ENCODE measurements around the gene KIF27. TPM values are rescaled to one million over a fixed set of nuclear protein-coding genes. Genes with fewer than 3 reads are reported as not detected.
"Not testable (repeated sequence)": the region's sequence is repeated elsewhere in the genome, so short reads cannot be mapped to it uniquely, and the experiment has no call there.

The KIF27 gene
- total and polyA plus RNA-seq, 8 donors: 0.80 to 5.3 (median 3.1) TPM

DNA sequence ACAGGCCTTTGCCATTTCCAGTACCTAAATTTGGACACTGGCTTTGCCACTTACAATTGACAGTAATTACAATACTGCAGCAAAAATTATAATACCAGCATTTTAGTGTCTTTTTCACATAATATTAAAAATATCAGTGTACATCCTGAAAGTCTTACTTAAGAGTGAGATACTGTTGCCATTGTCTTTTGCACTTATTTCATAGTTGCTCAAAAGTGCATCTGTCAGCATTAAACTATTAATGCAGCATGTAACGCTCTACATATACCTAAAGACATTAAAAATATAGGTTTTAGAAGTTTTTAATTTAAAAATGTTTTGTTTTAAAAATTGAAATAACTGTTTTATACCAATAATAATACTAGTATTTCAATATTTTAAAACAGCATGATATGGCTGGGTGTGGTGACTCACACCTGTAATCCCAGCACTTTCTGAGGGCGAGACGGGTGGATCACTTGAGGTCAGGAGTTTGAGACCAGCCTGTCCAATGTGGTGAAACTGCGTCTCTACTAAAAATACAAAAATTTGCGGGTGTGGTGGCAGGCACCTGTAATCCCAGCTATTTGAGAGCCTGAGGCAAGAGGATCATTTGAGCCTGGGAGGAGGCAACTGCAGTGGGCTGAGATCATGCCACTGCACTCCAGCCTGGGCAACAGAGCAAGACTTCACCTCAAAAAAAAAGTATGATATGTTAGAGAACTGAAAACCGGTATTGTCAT lies 39.4 kb downstream of the KIF27 start:
- DNase-seq; ATAC-seq; FAIRE-seq; H3K36me3 ChIP-seq; H3K9me3 ChIP-seq; H3K4me1 ChIP-seq; intact Hi-C loops (cut with DNase I); H3K27ac ChIP-seq; H3K27me3 ChIP-seq; H3K4me3 ChIP-seq: not testable (repeated sequence)
- 91 to 94% methylated on average over 6 of the region's 6 CpGs for WGBS, 2 donors

GRCh38 chr9:83875559-83875958 lies 45.7 kb downstream of the KIF27 start:
- H3K4me3 ChIP-seq; FAIRE-seq; H3K9me3 ChIP-seq; DNase-seq; ATAC-seq; H3K36me3 ChIP-seq; H3K27me3 ChIP-seq; intact Hi-C loops (cut with DNase I); H3K4me1 ChIP-seq; H3K27ac ChIP-seq: not testable (repeated sequence)
- WGBS, 2 donors: 89 to 93% methylated on average over 3 of the region's 3 CpGs

GRCh38 chr9:83849895-83850294 lies 71.3 kb downstream of the KIF27 start:
- H3K9me3 ChIP-seq; H3K36me3 ChIP-seq; DNase-seq; FAIRE-seq; ATAC-seq; intact Hi-C loops (cut with DNase I); H3K4me3 ChIP-seq; H3K27ac ChIP-seq; H3K27me3 ChIP-seq; H3K4me1 ChIP-seq: not testable (repeated sequence)
- 89 to 92% methylated on average over 8 of the region's 8 CpGs for WGBS, 2 donors

DNA sequence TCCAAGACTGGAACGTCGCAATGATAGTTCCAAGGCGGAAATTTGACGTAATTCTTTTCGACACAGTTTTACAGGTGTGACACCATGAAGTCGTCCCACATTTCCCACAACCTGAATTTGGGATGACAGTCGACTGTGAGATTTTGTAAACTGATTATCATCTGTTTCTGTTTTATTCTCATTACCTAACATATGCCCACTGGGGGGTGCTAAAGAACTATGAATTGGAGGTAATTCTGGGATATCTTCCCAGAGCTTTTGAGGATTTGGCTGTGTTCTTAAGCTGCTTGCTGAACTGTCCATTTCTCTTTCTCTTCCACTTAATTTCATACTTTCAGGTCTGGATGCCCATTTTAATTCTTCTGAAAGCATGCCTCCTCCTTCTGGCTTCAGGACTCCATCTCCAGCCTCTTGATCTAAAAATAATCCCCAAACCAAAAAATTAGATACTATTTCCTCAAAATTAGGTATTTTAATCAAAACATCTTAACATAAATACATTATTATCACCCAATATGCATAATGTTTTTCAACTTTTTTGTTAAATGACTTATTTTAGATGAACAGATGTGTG lies 84.1 kb downstream of the KIF27 start:
- H3K27ac ChIP-seq; H3K27me3 ChIP-seq; DNase-seq; H3K4me1 ChIP-seq; H3K36me3 ChIP-seq; H3K9me3 ChIP-seq; intact Hi-C loops (cut with DNase I); H3K4me3 ChIP-seq: not testable (repeated sequence)
- ATAC-seq (peak; percentile 43 to 88 (median 85)), FAIRE-seq (peak; percentile 94)
- 51 to 71% methylated on average over 7 of the region's 7 CpGs for WGBS, 2 donors

- H3K4me3 ChIP-seq; H3K4me1 ChIP-seq; intact Hi-C loops (cut with DNase I); H3K9me3 ChIP-seq; DNase-seq; H3K27me3 ChIP-seq; FAIRE-seq; H3K36me3 ChIP-seq; H3K27ac ChIP-seq: not testable (repeated sequence)
- ATAC-seq: peak in 2 of 4 donors; percentile 29 to 48
- WGBS, 2 donors: 66 to 76% methylated on average over 5 of the region's 5 CpGs
These were observed 90.7 kb downstream of the KIF27 start for GRCh38 chr9:83830426-83831071.

- ATAC-seq; H3K4me1 ChIP-seq; FAIRE-seq; H3K9me3 ChIP-seq; intact Hi-C loops (cut with DNase I); H3K27me3 ChIP-seq; H3K27ac ChIP-seq; H3K36me3 ChIP-seq; H3K4me3 ChIP-seq; DNase-seq: not testable (repeated sequence)
- WGBS, 2 donors: 88 to 90% methylated on average over 3 of the region's 3 CpGs
These were observed 96.1 kb downstream of the KIF27 start for GRCh38 chr9:83824986-83825623.

DNA sequence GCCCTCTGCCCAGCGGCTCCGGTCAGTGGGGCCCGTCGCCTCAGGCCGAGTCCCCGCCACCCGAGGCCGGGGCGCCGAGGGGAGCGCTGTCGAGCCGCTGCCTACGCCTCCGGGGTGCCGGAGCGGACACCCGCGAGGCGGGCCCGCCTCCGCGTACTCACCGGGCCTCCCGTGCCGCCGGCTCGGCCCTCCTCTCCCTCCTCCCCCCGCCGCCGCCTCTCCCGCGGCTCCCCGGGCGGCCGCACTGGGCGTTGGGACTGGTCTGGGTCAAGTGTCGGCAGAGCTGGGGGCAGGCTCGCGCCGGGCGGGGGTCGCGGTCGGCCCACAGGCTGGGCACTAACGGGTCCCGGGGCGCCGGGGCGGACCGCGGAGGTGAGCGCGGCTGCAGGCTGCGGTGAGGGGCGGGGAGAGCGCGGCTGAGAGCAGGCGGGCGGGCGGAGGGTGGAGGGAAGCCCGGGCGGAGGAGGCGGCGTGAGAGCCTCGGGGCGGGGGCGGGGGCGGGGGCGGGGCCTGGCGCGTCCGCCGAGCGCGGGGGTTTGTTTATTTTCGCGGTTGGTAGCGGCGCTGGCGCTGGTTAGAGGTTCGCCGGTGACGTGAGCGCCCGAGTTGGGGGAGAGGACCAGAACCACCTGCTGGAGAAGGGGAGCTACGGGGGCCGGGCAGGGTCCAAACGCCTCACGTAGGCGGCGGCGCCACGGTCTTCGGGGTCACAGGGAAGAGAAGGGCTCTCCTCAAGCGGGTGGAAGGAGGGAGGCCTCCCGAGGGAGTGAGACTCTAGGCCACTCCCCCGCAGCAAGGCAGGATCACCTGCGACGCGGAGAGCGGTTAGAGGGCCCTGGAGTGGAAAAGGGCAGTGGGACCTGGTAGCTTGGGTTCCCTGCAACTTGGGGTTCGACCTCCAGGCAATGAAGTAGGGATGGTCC lies 103.6 kb downstream of the KIF27 start, which contains the start of gene GKAP1:
GKAP1 (minus strand) TSS at position 414 of the 923 bp plus-strand sequence. CDS start 11,252 bp downstream, outside the sequence.
- FAIRE-seq: not testable (repeated sequence)
- whole genome bisulfite sequencing, 2 donors: 0% methylated on average over 60 to 103 of the region's 103 CpGs
- H3K27ac ChIP-seq: peak within 1 kb of the TSS; percentile 74 to 91 (median 84)

DNA sequence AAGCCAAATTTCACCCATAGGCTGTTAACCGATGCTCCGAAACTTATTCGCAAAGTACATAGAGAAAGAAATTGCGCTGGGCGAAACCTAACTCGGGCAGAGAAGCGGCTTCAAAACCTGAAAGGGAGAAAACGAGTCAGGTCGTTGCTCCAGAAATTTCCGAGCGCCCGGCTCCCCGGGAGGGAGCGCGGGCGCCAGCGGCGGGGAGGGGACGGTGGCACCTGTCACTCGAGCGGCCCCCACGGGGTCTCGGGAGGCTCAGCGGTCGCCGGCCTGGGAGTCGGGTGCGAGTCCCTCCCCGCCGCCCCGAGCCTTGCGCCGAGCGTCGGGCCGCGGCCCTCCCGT lies 104.2 kb downstream of the KIF27 start:
- H3K9me3 ChIP-seq; H3K27me3 ChIP-seq; intact Hi-C loops (cut with DNase I); H3K4me1 ChIP-seq; ATAC-seq; FAIRE-seq; H3K36me3 ChIP-seq: not testable (repeated sequence)
- 0 to 1% methylated on average over 20 to 38 of the region's 38 CpGs for WGBS, 2 donors
- Histone ChIP-seq H3K27ac (peak overlapping the region; percentile 74 to 91 (median 84)), H3K4me3 (peak overlapping the region; percentile 37 to 73 (median 66))
- peak in 1 of 6 donors; percentile 37 for DNase-seq

More for the DNA sequence above, 103.6 kb downstream of the KIF27 start, which contains the start of gene GKAP1:
- intact Hi-C loops (cut with DNase I); H3K4me1 ChIP-seq; H3K27me3 ChIP-seq; H3K36me3 ChIP-seq; H3K9me3 ChIP-seq: not testable (repeated sequence)
- DNase-seq (peak; percentile 81 to 91 (median 84)), ATAC-seq (peak; percentile 90 to 95 (median 94))
- peak within 1 kb of the TSS; percentile 37 to 73 (median 66) for H3K4me3 ChIP-seq

DNA sequence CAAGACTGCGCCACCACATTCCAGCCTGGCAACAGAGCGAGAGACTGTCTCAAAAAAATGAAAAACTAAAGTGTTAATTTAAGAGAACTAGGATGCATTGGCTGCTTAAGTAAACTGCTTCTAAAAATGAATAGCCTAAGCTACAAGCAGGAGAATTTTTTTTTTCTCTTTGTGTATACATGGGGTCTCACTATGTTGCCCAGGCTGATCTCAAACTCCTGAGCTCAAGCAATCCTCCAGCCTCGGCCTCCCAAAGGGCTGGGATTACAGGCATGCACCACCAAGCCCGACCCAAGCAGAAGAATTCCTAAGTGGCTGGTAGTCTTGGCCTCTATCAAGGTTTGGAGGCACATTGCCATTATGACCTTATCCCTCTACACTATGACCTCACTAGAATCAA lies 106.1 kb downstream of the KIF27 start:
- DNase-seq; H3K4me1 ChIP-seq; H3K9me3 ChIP-seq; intact Hi-C loops (cut with DNase I); H3K27me3 ChIP-seq; FAIRE-seq; H3K27ac ChIP-seq; ATAC-seq; H3K36me3 ChIP-seq; H3K4me3 ChIP-seq: not testable (repeated sequence)
- 99% methylated on average over 4 of the region's 4 CpGs for WGBS, 2 donors

DNA sequence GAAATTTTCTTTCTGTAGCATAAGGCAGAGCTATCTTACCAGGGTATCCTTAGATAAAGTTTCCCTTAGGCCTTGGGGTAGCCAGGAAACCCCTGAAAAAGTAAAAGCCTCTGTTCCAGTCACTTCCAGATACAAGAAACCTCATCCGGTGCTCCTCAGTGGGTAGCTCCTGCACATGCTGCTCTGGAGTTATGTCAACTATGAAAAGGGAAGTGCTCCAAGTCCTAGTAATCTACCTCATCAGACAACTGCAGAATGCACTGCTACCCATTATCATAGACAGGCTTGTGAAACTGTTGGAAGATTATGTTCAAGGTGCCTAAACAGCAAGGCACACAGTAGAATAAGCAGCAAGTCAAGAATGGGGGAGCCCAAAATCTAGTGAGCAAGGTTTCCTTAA lies 112.0 kb downstream of the KIF27 start:
- H3K4me3 ChIP-seq; H3K36me3 ChIP-seq; H3K9me3 ChIP-seq; H3K27ac ChIP-seq; H3K27me3 ChIP-seq; intact Hi-C loops (cut with DNase I); DNase-seq; H3K4me1 ChIP-seq; FAIRE-seq; ATAC-seq: not testable (repeated sequence)
- WGBS, 2 donors: 52 to 87% methylated on average over 1 of the region's 1 CpG

DNA sequence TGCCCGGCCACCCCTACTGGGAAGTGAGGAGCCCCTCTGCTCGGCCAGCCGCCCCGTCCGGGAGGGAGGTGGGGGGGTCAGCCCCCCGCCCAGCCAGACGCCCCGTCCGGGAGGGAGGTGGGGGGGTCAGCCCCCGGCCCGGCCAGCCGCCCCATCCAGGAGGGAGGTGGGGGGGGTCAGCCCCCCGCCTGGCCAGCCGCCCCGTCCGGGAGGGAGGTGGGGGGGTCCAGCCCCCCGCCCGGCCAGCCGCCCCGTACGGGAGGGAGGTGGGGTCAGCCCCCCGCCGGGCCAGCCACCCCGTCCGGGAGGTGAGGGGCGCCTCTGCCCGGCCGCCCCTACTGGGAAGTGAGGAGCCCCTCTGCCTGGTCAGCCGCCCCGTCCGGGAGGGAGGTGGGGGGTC lies 116.8 kb downstream of the KIF27 start:
- H3K4me3 ChIP-seq; H3K36me3 ChIP-seq; FAIRE-seq; H3K4me1 ChIP-seq; H3K9me3 ChIP-seq; intact Hi-C loops (cut with DNase I); H3K27ac ChIP-seq; H3K27me3 ChIP-seq; ATAC-seq: not testable (repeated sequence)
- DNase-seq: peak in 1 of 6 donors; percentile 65
- WGBS, 2 donors: 75 to 96% methylated on average over 4 to 31 of the region's 31 CpGs
